ENCODE measurements around the gene DFFB. TPM values are rescaled to one million over a fixed set of nuclear protein-coding genes. Genes with fewer than 3 reads are reported as not detected.

Gene DFFB
- total and polyA plus RNA-seq, 9 of the 15 experiments (the other 6 are each of a cell fraction or from before 2014, with no cell fraction given), result 2.3 to 15.8 (median 11.5) TPM

DNA sequence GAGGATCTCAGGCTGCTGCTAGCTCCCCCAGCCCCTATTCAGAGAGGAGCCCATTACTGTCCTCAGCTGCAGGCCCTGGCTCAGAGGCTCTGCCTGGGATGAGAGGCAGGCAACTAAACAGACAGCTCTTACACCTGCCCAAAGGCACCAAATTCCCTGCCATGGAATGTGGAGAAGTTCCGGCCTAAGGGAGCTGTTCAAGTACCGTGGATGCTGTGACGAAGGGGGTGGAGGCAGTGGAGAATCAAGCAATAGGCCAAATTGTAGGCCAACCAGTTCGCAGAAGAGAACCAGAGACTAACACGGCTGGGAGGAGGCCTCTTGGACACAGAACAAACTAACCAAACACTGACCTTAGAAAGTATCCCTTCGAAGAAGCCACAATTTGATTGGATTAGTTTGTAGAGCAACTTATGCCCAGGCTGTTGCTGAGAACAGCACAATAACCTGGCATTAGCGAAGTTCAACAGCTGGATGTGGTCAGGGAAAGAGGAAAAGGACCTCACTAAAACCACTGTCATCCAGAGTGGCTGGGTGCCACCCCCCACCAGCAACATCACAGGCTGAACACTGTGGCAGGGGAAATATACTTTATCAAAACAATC, 39.2 kb downstream of the DFFB start (continued):
- TF ChIP-seq, protein P1, sequence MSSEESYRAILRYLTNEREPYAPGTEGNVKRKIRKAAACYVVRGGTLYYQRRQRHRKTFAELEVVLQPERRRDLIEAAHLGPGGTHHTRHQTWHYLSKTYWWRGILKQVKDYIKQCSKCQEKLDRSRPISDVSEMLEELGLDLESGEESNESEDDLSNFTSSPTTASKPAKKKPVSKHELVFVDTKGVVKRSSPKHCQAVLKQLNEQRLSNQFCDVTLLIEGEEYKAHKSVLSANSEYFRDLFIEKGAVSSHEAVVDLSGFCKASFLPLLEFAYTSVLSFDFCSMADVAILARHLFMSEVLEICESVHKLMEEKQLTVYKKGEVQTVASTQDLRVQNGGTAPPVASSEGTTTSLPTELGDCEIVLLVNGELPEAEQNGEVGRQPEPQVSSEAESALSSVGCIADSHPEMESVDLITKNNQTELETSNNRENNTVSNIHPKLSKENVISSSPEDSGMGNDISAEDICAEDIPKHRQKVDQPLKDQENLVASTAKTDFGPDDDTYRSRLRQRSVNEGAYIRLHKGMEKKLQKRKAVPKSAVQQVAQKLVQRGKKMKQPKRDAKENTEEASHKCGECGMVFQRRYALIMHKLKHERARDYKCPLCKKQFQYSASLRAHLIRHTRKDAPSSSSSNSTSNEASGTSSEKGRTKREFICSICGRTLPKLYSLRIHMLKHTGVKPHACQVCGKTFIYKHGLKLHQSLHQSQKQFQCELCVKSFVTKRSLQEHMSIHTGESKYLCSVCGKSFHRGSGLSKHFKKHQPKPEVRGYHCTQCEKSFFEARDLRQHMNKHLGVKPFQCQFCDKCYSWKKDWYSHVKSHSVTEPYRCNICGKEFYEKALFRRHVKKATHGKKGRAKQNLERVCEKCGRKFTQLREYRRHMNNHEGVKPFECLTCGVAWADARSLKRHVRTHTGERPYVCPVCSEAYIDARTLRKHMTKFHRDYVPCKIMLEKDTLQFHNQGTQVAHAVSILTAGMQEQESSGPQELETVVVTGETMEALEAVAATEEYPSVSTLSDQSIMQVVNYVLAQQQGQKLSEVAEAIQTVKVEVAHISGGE (CRISPR knock-in tag; IDR thresholded peaks at IDR 0.05), result no peak

DNA sequence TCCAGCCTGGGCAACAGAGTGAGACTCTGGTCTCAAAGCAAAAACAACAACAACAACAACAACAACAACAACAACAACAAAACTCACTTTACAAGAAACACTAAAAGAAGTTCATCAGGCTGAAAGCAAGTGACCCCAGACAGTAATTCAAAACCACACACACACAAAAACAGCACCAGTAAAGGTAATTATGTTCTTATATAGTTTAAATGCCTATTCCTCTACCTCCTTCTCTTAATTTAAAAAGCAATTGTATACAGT, 41.1 kb downstream of the DFFB start:
- Histone ChIP-seq H3K4me3 (no peak overlapping the region), H3K9ac (ENCODE audit: insufficient read depth in 1 of 2, low read depth in 2 of 2, low read length in 2 of 2) (no peak overlapping the region)
- CTCF ChIA-PET (ENCODE audit: low intra/inter-chr PET ratio), result no interaction called here

More for the DNA sequence above, 41.1 kb downstream of the DFFB start:
- Histone ChIP-seq H3K4me2 (ENCODE audit: insufficient read depth, low read length) (peak overlapping the region; percentile 29), H3K36me3 (ENCODE audit: control insufficient read depth, insufficient read depth, low read length) (peaks cover 30% of the 10 kb centered on the region; the same call in 2 of the 3 replicates), H4K20me1 (replicated peaks; ENCODE audit: control insufficient read depth, insufficient read depth, low read length) (peaks cover 10% of the 10 kb centered on the region; the same call in 1 of the 2 replicates), H3K9me1 (ENCODE audit: control insufficient read depth, insufficient read depth, low read length) (no peaks in the 10 kb centered on the region), H2AFZ (ENCODE audit: low read depth, low read length) (no peak overlapping the region), H3K79me2 (ENCODE audit: control insufficient read depth, insufficient read depth, low read length) (peaks cover 64% of the 10 kb centered on the region), H3K27ac (ENCODE audit: extremely low read depth, low read depth, low read length) (no peak overlapping the region), H3K9me3 (replicated peaks; ENCODE audit: control insufficient read depth, insufficient read depth, low read depth, low read length) (no peaks in the 10 kb centered on the region), H3K27me3 (ENCODE audit: control insufficient read depth in 2 of 2, insufficient read depth in 2 of 2, low read length in 2 of 2) (no peaks in the 10 kb centered on the region), H3K4me1 (replicated peaks in 1 of 2; ENCODE audit: control insufficient read depth in 2 of 2, insufficient read depth in 2 of 2, low read length in 2 of 2) (peaks cover 0 to 32% of the 10 kb centered on the region in 2 experiments; a peak in 4 of 5 replicates)
- in situ Hi-C loops (cut with MboI) (no loop called here), intact Hi-C loops (cut with micrococcal nuclease) (no loop called here)
- BruUV-seq (replicated peaks), result no TSS peak
- TF ChIP-seq, protein P2, sequence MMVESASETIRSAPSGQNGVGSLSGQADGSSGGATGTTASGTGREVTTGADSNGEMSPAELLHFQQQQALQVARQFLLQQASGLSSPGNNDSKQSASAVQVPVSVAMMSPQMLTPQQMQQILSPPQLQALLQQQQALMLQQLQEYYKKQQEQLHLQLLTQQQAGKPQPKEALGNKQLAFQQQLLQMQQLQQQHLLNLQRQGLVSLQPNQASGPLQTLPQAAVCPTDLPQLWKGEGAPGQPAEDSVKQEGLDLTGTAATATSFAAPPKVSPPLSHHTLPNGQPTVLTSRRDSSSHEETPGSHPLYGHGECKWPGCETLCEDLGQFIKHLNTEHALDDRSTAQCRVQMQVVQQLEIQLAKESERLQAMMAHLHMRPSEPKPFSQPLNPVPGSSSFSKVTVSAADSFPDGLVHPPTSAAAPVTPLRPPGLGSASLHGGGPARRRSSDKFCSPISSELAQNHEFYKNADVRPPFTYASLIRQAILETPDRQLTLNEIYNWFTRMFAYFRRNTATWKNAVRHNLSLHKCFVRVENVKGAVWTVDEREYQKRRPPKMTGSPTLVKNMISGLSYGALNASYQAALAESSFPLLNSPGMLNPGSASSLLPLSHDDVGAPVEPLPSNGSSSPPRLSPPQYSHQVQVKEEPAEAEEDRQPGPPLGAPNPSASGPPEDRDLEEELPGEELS (CRISPR knock-in tag; IDR thresholded peaks at IDR 0.05; ENCODE audit: borderline replicate concordance), result 0 out of 2 replicates have a peak, but pooled peaks have one; percentile 1
- TF ChIP-seq, protein P3, sequence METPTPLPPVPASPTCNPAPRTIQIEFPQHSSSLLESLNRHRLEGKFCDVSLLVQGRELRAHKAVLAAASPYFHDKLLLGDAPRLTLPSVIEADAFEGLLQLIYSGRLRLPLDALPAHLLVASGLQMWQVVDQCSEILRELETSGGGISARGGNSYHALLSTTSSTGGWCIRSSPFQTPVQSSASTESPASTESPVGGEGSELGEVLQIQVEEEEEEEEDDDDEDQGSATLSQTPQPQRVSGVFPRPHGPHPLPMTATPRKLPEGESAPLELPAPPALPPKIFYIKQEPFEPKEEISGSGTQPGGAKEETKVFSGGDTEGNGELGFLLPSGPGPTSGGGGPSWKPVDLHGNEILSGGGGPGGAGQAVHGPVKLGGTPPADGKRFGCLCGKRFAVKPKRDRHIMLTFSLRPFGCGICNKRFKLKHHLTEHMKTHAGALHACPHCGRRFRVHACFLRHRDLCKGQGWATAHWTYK (CRISPR knock-in tag; IDR thresholded peaks at IDR 0.05), result no peak
- FAIRE-seq (no peak), DNase-seq (ENCODE audit: extremely low read depth in 1 of 4, low spot score in 3 of 4) (no peak), ATAC-seq (no peak)
- POLR2A ChIA-PET, result no interaction called here

Measured in K562 (cell line).